ENCODE results near the gene SAP30BP.

Gene SAP30BP

GRCh38 chr17:75622771-75623273 is 44.3 kb upstream of the SAP30BP start:
- TF ChIP-seq, protein P1, sequence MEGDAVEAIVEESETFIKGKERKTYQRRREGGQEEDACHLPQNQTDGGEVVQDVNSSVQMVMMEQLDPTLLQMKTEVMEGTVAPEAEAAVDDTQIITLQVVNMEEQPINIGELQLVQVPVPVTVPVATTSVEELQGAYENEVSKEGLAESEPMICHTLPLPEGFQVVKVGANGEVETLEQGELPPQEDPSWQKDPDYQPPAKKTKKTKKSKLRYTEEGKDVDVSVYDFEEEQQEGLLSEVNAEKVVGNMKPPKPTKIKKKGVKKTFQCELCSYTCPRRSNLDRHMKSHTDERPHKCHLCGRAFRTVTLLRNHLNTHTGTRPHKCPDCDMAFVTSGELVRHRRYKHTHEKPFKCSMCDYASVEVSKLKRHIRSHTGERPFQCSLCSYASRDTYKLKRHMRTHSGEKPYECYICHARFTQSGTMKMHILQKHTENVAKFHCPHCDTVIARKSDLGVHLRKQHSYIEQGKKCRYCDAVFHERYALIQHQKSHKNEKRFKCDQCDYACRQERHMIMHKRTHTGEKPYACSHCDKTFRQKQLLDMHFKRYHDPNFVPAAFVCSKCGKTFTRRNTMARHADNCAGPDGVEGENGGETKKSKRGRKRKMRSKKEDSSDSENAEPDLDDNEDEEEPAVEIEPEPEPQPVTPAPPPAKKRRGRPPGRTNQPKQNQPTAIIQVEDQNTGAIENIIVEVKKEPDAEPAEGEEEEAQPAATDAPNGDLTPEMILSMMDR (IDR thresholded peaks at IDR 0.05) = no peak
- no peak for DNase-seq
- H3K4me3 Mint-ChIP-seq = no peak overlapping the region
- no peak overlapping the region for H3K27ac Mint-ChIP-seq
- peaks cover 3% of the 10 kb centered on the region for H3K27me3 Mint-ChIP-seq (ENCODE audit: low read depth, poor library complexity)
- no peaks in the 10 kb centered on the region for H3K36me3 Mint-ChIP-seq (ENCODE audit: low read depth)
- H3K4me1 Mint-ChIP-seq = peaks cover 13% of the 10 kb centered on the region
- no peaks in the 10 kb centered on the region for H3K9me3 Mint-ChIP-seq

GRCh38 chr17:75623386-75623785 is 43.8 kb upstream of the SAP30BP start:
- no peak overlapping the region for H3K27ac Mint-ChIP-seq
- peaks cover 3% of the 10 kb centered on the region for H3K27me3 Mint-ChIP-seq (ENCODE audit: low read depth, poor library complexity)
- H3K4me3 Mint-ChIP-seq = no peak overlapping the region
- DNase-seq = no peak
- H3K36me3 Mint-ChIP-seq (ENCODE audit: low read depth) = no peaks in the 10 kb centered on the region
- no peaks in the 10 kb centered on the region for H3K9me3 Mint-ChIP-seq
- peaks cover 13% of the 10 kb centered on the region for H3K4me1 Mint-ChIP-seq
- TF ChIP-seq, protein P1 (IDR thresholded peaks at IDR 0.05) = no peak

- Mint-ChIP-seq H3K27me3 (ENCODE audit: low read depth, poor library complexity) (peaks cover 3% of the 10 kb centered on the region), H3K36me3 (ENCODE audit: low read depth) (no peaks in the 10 kb centered on the region), H3K4me1 (peaks cover 13% of the 10 kb centered on the region), H3K4me3 (no peak overlapping the region), H3K9me3 (no peaks in the 10 kb centered on the region), H3K27ac (no peak overlapping the region)
- TF ChIP-seq, protein P1 (IDR thresholded peaks at IDR 0.05) = no peak
- DNase-seq = no peak
Observed at GRCh38 chr17:75624021-75624420, 43.1 kb upstream of the SAP30BP start.

DNA sequence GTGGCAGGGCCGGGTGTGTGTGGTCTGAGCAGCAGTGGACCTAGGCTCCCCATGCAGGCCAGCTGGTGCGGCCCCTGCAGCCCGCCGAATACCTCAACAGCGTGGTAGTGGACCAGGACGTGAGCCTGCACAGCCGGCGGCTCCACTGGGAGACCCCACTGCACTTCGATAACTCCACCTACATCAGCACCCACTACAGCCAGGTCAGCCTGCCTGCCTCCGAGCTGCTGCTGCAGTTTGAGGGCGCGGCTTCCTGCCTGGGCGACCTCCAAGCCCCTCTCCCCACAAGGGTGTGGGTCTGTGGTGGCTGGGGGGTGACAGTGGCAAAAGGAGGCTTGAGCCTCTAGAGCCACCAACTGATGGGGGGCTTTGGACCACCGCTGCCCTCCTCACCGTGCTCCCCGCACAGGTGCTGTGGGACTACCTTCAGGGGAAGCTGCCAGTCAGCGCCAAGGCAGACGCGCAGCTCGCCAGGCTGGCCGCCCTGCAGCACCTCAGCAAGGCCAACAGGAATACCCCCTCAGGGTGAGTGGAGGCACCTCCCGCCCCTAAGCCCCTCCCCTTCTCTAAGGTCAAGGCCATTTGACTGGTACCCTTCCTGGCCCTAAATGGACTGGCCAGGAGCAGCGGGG is 42.3 kb upstream of the SAP30BP start:
- no peak overlapping the region for H3K4me3 Mint-ChIP-seq
- no peak for DNase-seq
- TF ChIP-seq, protein P1 (IDR thresholded peaks at IDR 0.05) = no peak
- H3K27ac Mint-ChIP-seq = no peak overlapping the region
- H3K4me1 Mint-ChIP-seq = peaks cover 13% of the 10 kb centered on the region
- no peaks in the 10 kb centered on the region for H3K9me3 Mint-ChIP-seq
- H3K27me3 Mint-ChIP-seq (ENCODE audit: low read depth, poor library complexity) = peaks cover 3% of the 10 kb centered on the region
- no peaks in the 10 kb centered on the region for H3K36me3 Mint-ChIP-seq (ENCODE audit: low read depth)

GRCh38 chr17:75625813-75626486 is 41.2 kb upstream of the SAP30BP start:
- Mint-ChIP-seq H3K27me3 (ENCODE audit: low read depth, poor library complexity) (peaks cover 3% of the 10 kb centered on the region), H3K4me3 (no peak overlapping the region), H3K4me1 (peaks cover 13% of the 10 kb centered on the region), H3K9me3 (no peaks in the 10 kb centered on the region), H3K27ac (no peak overlapping the region), H3K36me3 (ENCODE audit: low read depth) (no peaks in the 10 kb centered on the region)
- DNase-seq = peak; percentile 70
- TF ChIP-seq, protein P1 (IDR thresholded peaks at IDR 0.05) = peak; percentile 70

Data from nephron progenitor cell (in vitro differentiated cells).